ENCODE measurements around the gene NEGR1. TPM values are rescaled to one million over a fixed set of nuclear protein-coding genes. Genes with fewer than 3 reads are reported as not detected.

Gene NEGR1
- total and polyA plus RNA-seq, 7 donors = 1.3 to 10.2 (median 2.2) TPM

DNA sequence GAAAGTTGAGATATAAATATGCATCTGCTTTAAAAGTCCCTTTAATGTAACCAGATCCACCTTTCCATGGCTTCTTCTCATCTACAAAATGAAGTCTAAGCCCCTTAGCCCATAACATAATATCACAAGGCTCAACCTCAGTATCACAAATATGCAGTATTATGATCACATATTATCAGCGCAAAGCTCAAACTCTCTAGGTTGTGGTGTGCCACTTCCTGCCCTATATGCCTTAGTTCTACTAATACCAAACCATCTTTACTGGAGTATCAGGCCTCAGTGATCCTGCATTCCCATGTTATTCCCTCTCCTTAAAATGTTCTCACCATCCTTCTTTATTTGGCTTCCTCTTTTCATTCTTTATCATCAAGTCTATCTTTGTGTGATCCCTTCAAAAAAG is 301.8 kb downstream of the NEGR1 start:
- Histone ChIP-seq H3K4me3 (no peak overlapping the region), H3K27ac (no peak overlapping the region), H3K36me3 (ENCODE audit: insufficient read depth in 1 of 2, low read depth in 1 of 2) (no peaks in the 10 kb centered on the region), H3K9me3 (no peaks in the 10 kb centered on the region), H3K27me3 (ENCODE audit: insufficient read depth in 3 of 3, low read length in 2 of 3) (no peaks in the 10 kb centered on the region), H3K4me1 (no peaks in the 10 kb centered on the region)
- TF ChIP-seq, protein P1, sequence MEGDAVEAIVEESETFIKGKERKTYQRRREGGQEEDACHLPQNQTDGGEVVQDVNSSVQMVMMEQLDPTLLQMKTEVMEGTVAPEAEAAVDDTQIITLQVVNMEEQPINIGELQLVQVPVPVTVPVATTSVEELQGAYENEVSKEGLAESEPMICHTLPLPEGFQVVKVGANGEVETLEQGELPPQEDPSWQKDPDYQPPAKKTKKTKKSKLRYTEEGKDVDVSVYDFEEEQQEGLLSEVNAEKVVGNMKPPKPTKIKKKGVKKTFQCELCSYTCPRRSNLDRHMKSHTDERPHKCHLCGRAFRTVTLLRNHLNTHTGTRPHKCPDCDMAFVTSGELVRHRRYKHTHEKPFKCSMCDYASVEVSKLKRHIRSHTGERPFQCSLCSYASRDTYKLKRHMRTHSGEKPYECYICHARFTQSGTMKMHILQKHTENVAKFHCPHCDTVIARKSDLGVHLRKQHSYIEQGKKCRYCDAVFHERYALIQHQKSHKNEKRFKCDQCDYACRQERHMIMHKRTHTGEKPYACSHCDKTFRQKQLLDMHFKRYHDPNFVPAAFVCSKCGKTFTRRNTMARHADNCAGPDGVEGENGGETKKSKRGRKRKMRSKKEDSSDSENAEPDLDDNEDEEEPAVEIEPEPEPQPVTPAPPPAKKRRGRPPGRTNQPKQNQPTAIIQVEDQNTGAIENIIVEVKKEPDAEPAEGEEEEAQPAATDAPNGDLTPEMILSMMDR (IDR thresholded peaks at IDR 0.05) = no peak
- no peak for DNase-seq
- intact Hi-C loops (cut with DNase I) = no loop called here
- ATAC-seq = no peak
- 93 to 100% (median 96%) methylated on average over 1 of the region's 1 CpG for WGBS, 3 donors

DNA sequence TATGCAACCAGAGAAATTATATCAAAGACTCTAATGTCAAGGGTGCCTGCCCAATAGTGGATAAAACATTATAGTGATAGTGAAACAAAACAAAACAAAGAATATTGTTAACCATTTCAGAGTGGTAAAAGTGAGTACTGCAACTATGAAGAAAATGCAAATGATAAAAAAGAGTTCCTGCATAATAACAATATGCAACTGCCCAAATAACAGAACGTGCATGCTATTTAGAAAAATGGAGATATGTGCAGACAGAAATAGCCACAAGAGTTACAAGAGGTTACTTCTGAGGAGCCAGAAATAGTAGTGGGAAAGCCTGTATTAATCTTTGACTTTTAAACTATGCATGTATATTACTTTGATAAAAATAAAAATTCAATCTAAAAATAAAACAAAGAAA is 302.5 kb downstream of the NEGR1 start:
- Histone ChIP-seq H3K36me3 (ENCODE audit: insufficient read depth in 1 of 2, low read depth in 1 of 2) (no peaks in the 10 kb centered on the region), H3K9me3 (no peaks in the 10 kb centered on the region), H3K4me1 (no peaks in the 10 kb centered on the region), H3K4me3 (no peak overlapping the region), H3K27ac (no peak overlapping the region), H3K27me3 (ENCODE audit: insufficient read depth in 3 of 3, low read length in 2 of 3) (no peaks in the 10 kb centered on the region)
- TF ChIP-seq, protein P1 (IDR thresholded peaks at IDR 0.05) = no peak
- intact Hi-C loops (cut with DNase I) = no loop called here
- 37 to 65% (median 57%) methylated on average over 1 of the region's 1 CpG for WGBS, 3 donors
- DNase-seq (no peak), ATAC-seq (no peak)

- H3K9me3 ChIP-seq = no peaks in the 10 kb centered on the region
- intact Hi-C loops (cut with DNase I) = no loop called here
- H3K36me3 ChIP-seq (ENCODE audit: insufficient read depth in 1 of 2, low read depth in 1 of 2) = no peaks in the 10 kb centered on the region
- H3K4me3 ChIP-seq = no peak overlapping the region
- H3K4me1 ChIP-seq = no peaks in the 10 kb centered on the region
- DNase-seq (no peak), ATAC-seq (no peak)
- no peaks in the 10 kb centered on the region for H3K27me3 ChIP-seq (ENCODE audit: insufficient read depth in 3 of 3, low read length in 2 of 3)
- TF ChIP-seq, protein P1 (IDR thresholded peaks at IDR 0.05) = no peak
- H3K27ac ChIP-seq = no peak overlapping the region
- WGBS, 3 donors = 86 to 94% (median 91%) methylated on average over 2 of the region's 2 CpGs
Measured at GRCh38 chr1:71967670-71968069, 314.7 kb downstream of the NEGR1 start.

DNA sequence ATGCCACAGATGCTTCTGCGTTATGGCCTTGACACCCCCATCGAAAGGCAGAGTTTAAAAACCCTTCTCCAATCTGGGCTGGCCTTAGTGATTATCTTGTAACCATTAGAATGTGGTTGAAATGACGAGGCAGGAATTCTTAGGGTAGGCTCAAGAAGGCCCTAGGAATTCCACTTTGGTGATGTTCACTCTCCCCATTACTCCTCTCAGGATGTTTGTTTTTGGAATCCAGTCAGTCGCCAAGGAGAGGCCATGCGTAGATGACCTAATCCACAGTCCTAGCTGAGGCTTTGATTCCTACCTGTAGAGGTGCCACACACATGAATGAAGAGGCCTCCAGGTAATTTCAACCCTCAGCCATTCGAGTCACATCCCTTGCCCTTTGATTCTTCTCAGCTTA is 318.2 kb downstream of the NEGR1 start:
- TF ChIP-seq, protein P1 (IDR thresholded peaks at IDR 0.05) = no peak
- intact Hi-C loops (cut with DNase I) = no loop called here
- WGBS, 3 donors = 83 to 89% (median 84%) methylated on average over 6 of the region's 6 CpGs
- no peaks in the 10 kb centered on the region for H3K27me3 ChIP-seq (ENCODE audit: insufficient read depth in 3 of 3, low read length in 2 of 3)
- no peaks in the 10 kb centered on the region for H3K9me3 ChIP-seq
- H3K4me3 ChIP-seq = no peak overlapping the region
- ATAC-seq (no peak), DNase-seq (no peak)
- no peaks in the 10 kb centered on the region for H3K4me1 ChIP-seq
- H3K36me3 ChIP-seq (ENCODE audit: insufficient read depth in 1 of 2, low read depth in 1 of 2) = no peaks in the 10 kb centered on the region
- H3K27ac ChIP-seq = no peak overlapping the region

DNA sequence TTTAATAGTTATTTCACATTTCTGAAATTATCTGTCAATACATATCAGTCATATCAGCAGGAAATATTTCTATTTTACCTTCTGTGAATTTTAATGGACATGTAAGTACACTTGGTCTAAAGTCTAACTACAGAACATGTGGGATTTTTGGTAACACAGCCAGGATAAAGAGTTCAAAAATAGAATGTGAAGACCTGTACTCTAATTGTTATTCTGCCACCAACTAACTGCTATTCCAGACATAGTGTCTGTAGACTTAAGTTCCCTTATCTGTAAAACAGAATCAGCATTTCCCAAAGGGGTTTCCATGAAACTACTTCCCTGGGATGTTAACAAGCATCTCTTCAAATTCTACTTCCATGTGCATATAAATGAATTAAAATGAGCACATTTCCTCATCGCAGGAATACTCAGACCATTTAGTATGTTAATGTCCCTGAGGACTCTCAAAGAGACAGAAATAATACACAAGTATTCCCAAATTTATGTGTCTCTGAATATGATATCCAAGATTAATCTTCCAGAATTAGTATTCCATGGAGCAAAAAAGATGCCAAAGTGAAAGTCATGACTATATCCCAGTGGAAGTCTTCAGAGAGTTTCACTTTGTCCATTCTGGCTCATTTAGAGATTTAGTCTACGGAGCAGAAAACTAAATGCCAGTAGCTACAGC is 325.6 kb downstream of the NEGR1 start:
- Histone ChIP-seq H3K36me3 (ENCODE audit: insufficient read depth in 1 of 2, low read depth in 1 of 2) (no peaks in the 10 kb centered on the region), H3K27ac (no peak overlapping the region), H3K27me3 (ENCODE audit: insufficient read depth in 3 of 3, low read length in 2 of 3) (no peaks in the 10 kb centered on the region), H3K4me1 (no peaks in the 10 kb centered on the region), H3K9me3 (no peaks in the 10 kb centered on the region), H3K4me3 (no peak overlapping the region)
- ATAC-seq (no peak), DNase-seq (no peak)
- TF ChIP-seq, protein P1 (IDR thresholded peaks at IDR 0.05) = no peak
- intact Hi-C loops (cut with DNase I) = no loop called here
- WGBS, 3 donors = 35 to 47% (median 39%) methylated on average over 2 of the region's 2 CpGs

All from psoas muscle (tissue), 8 donors.